ENCODE measurements around the gene SMAD3. TPM values are rescaled to one million over a fixed set of nuclear protein-coding genes. Genes with fewer than 3 reads are reported as not detected.

SMAD3 gene
- total and polyA plus RNA-seq, 10 of the 15 experiments (the other 5 are each of a cell fraction or from before 2014, with no cell fraction given) = 5.6 to 43.2 (median 16.0) TPM

DNA sequence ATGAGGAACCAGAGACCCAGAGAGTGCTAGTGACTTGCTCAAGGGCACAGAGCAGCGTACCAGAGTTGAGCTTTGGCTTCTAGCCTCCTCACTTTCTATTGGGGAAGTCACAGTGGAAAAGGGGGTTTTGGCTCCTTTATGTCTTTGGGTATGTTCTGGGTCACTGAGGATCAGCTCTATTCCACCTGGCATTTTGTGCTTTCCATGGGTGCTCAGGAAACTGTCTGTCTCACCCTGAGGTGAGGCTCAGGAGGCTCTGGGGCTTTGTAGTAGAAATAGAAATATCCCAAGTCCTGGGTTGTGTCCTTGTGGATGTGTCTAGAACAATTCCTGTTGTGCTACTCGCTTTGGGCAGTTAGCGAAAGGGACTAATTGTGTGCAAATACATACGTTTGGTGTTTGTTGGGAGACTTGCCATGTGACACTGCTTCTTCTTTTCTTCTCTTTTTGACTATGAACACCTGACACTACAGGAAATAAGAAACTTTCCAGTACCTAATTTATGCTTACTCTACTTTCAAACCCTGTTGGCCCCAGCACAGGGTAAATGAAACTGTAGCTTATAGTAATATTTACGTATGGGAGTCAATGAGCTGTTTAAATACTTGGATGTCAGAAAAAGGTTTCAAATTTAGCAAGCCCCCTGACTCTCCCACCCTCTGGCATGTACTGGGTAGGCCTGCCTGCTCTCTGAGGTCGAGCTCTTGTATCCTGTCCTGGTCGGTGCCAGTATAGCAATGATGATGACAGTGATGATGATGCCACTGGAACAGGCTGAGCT lies 35.6 kb downstream of the SMAD3 start (continued):
- TF ChIP-seq, protein P1, sequence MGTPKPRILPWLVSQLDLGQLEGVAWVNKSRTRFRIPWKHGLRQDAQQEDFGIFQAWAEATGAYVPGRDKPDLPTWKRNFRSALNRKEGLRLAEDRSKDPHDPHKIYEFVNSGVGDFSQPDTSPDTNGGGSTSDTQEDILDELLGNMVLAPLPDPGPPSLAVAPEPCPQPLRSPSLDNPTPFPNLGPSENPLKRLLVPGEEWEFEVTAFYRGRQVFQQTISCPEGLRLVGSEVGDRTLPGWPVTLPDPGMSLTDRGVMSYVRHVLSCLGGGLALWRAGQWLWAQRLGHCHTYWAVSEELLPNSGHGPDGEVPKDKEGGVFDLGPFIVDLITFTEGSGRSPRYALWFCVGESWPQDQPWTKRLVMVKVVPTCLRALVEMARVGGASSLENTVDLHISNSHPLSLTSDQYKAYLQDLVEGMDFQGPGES (IDR thresholded peaks at IDR 0.05) = no peak
- TF ChIP-seq ZSCAN29 (IDR thresholded peaks at IDR 0.05) (no peak), POLR2AphosphoS2 (IDR thresholded peaks at IDR 0.05; ENCODE audit: low read depth, low read length) (no peak), IKZF2 (IDR thresholded peaks at IDR 0.05) (peak; percentile 94 to 95), TCF7 (IDR thresholded peaks at IDR 0.05; ENCODE audit: borderline replicate concordance) (peak; percentile 69; the same call in 1 of the 2 replicates), SIX5 (IDR thresholded peaks at IDR 0.05; ENCODE audit: low read depth, low read length, severe bottlenecking) (no peak), CHD2 (IDR thresholded peaks at IDR 0.05; ENCODE audit: borderline replicate concordance, low read depth, low read length) (no peak), CBX5 (IDR thresholded peaks at IDR 0.05; ENCODE audit: low read depth) (no peak), ESRRA (IDR thresholded peaks at IDR 0.05; ENCODE audit: low read length) (no peak), SP1 (IDR thresholded peaks at IDR 0.05; ENCODE audit: low read depth, low read length) (peak; percentile 15), NR2C2 (IDR thresholded peaks at IDR 0.05; ENCODE audit: borderline replicate concordance, control insufficient read depth, insufficient read length, low read depth) (no peak), YY1 (IDR thresholded peaks at IDR 0.05; ENCODE audit: low read depth, low read length) (no peak), HDAC6 (IDR thresholded peaks at IDR 0.05; ENCODE audit: unreplicated experiment) (no peak), SREBF1 (IDR thresholded peaks at IDR 0.05; ENCODE audit: low read length) (no peak), CEBPB (IDR thresholded peaks at IDR 0.05; ENCODE audit: borderline replicate concordance in 1 of 2, low read depth in 2 of 2, low read length in 2 of 2) (no peak)
- TF ChIP-seq, protein P2, sequence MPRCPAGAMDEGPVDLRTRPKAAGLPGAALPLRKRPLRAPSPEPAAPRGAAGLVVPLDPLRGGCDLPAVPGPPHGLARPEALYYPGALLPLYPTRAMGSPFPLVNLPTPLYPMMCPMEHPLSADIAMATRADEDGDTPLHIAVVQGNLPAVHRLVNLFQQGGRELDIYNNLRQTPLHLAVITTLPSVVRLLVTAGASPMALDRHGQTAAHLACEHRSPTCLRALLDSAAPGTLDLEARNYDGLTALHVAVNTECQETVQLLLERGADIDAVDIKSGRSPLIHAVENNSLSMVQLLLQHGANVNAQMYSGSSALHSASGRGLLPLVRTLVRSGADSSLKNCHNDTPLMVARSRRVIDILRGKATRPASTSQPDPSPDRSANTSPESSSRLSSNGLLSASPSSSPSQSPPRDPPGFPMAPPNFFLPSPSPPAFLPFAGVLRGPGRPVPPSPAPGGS (IDR thresholded peaks at IDR 0.05; ENCODE audit: borderline replicate concordance, insufficient read depth, low read depth, low read length, poor library complexity, severe bottlenecking) = peak; percentile 76
- TF ChIP-seq, protein P3, sequence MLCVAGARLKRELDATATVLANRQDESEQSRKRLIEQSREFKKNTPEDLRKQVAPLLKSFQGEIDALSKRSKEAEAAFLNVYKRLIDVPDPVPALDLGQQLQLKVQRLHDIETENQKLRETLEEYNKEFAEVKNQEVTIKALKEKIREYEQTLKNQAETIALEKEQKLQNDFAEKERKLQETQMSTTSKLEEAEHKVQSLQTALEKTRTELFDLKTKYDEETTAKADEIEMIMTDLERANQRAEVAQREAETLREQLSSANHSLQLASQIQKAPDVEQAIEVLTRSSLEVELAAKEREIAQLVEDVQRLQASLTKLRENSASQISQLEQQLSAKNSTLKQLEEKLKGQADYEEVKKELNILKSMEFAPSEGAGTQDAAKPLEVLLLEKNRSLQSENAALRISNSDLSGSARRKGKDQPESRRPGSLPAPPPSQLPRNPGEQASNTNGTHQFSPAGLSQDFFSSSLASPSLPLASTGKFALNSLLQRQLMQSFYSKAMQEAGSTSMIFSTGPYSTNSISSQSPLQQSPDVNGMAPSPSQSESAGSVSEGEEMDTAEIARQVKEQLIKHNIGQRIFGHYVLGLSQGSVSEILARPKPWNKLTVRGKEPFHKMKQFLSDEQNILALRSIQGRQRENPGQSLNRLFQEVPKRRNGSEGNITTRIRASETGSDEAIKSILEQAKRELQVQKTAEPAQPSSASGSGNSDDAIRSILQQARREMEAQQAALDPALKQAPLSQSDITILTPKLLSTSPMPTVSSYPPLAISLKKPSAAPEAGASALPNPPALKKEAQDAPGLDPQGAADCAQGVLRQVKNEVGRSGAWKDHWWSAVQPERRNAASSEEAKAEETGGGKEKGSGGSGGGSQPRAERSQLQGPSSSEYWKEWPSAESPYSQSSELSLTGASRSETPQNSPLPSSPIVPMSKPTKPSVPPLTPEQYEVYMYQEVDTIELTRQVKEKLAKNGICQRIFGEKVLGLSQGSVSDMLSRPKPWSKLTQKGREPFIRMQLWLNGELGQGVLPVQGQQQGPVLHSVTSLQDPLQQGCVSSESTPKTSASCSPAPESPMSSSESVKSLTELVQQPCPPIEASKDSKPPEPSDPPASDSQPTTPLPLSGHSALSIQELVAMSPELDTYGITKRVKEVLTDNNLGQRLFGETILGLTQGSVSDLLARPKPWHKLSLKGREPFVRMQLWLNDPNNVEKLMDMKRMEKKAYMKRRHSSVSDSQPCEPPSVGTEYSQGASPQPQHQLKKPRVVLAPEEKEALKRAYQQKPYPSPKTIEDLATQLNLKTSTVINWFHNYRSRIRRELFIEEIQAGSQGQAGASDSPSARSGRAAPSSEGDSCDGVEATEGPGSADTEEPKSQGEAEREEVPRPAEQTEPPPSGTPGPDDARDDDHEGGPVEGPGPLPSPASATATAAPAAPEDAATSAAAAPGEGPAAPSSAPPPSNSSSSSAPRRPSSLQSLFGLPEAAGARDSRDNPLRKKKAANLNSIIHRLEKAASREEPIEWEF (IDR thresholded peaks at IDR 0.05; ENCODE audit: insufficient replicate concordance, low read depth, low read length) = no peak
- TF ChIP-seq, protein P4, sequence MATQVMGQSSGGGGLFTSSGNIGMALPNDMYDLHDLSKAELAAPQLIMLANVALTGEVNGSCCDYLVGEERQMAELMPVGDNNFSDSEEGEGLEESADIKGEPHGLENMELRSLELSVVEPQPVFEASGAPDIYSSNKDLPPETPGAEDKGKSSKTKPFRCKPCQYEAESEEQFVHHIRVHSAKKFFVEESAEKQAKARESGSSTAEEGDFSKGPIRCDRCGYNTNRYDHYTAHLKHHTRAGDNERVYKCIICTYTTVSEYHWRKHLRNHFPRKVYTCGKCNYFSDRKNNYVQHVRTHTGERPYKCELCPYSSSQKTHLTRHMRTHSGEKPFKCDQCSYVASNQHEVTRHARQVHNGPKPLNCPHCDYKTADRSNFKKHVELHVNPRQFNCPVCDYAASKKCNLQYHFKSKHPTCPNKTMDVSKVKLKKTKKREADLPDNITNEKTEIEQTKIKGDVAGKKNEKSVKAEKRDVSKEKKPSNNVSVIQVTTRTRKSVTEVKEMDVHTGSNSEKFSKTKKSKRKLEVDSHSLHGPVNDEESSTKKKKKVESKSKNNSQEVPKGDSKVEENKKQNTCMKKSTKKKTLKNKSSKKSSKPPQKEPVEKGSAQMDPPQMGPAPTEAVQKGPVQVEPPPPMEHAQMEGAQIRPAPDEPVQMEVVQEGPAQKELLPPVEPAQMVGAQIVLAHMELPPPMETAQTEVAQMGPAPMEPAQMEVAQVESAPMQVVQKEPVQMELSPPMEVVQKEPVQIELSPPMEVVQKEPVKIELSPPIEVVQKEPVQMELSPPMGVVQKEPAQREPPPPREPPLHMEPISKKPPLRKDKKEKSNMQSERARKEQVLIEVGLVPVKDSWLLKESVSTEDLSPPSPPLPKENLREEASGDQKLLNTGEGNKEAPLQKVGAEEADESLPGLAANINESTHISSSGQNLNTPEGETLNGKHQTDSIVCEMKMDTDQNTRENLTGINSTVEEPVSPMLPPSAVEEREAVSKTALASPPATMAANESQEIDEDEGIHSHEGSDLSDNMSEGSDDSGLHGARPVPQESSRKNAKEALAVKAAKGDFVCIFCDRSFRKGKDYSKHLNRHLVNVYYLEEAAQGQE (IDR thresholded peaks at IDR 0.05; ENCODE audit: low read depth, low read length) = no peak
